K562 (cell line): ENCODE results near the gene FRAT2. TPM values are rescaled to one million over a fixed set of nuclear protein-coding genes. Genes with fewer than 3 reads are reported as not detected.

Source experiments
- ASH1L ChIP-seq: fragments of 450-650 bp; IDR thresholded peaks from 2 replicates; pipeline ENCODE4 v1.6.1; 2018; ENCODE audit warnings: borderline replicate concordance, mild to moderate bottlenecking, low read depth; ENCODE audit not compliant: partially characterized antibody
- CXXC5 ChIP-seq: fragments of 250-450 bp; sonication (Bioruptor Pico); IDR thresholded peaks from 2 replicates; pipeline ENCODE4 v1.8.0; 2022; ENCODE audit warnings: inconsistent platforms, mild to moderate bottlenecking, moderate library complexity
- FIP1L1 ChIP-seq: fragments of 200-400 bp; formaldehyde crosslinking; IDR thresholded peaks from 2 replicates; pipeline ENCODE4 v1.6.1; 2018; ENCODE audit warnings: mild to moderate bottlenecking, low read depth, low read length; ENCODE audit not compliant: poor library complexity, severe bottlenecking
- FOXK2 ChIP-seq, 2 experiments: fragments of 450-650 bp; IDR thresholded peaks in 1 of 2; conservative IDR thresholded peaks in 1 of 2; 2 replicates each; pipeline ENCODE4 v1.6.1; 2016; ENCODE audit warnings: low read depth in 2 of 2, mild to moderate bottlenecking in 1 of 2
- GABPA ChIP-seq: fragments of 200-800 bp; sonication (Bioruptor generic); conservative IDR thresholded peaks from 2 replicates; pipeline ENCODE4 v1.6.1; 2016; ENCODE audit warnings: low read depth, missing genetic modification characterization, missing compliant biosample characterization
- HNRNPUL1 ChIP-seq: fragments of 200-400 bp; formaldehyde crosslinking; IDR thresholded peaks from 2 replicates; pipeline ENCODE4 v1.6.1; 2017; ENCODE audit warnings: low read length
- MAZ ChIP-seq, 2 experiments: fragments of 450-650 bp in 1 of 2; sonication (generic) in 1 of 2; formaldehyde crosslinking; IDR thresholded peaks in 1 of 2; conservative IDR thresholded peaks in 1 of 2; 2 replicates each; pipeline versions ENCODE4 v1.4.0 to v1.5.0; 2020; ENCODE audit warnings: mild to moderate bottlenecking in 1 of 2, missing genetic modification reagents in 1 of 2
- MBD2 ChIP-seq: sonication (generic); IDR thresholded peaks from 2 replicates; pipeline ENCODE4 v1.6.1; 2016; ENCODE audit warnings: low read depth, borderline replicate concordance
- NFRKB ChIP-seq: fragments of 450-650 bp; IDR thresholded peaks from 2 replicates; pipeline ENCODE4 v1.6.1; 2016; ENCODE audit warnings: low read depth
- PHF8 ChIP-seq: fragments of 200-600 bp; sonication (generic); IDR thresholded peaks from 2 replicates; pipeline ENCODE4 v1.6.1; 2012; ENCODE audit warnings: mixed run types, mild to moderate bottlenecking, inconsistent platforms, low read length, moderate library complexity, borderline replicate concordance
- RBBP5 ChIP-seq: fragments of 200-600 bp; sonication (generic); IDR thresholded peaks from 2 replicates; pipeline ENCODE4 v1.6.1; 2012; ENCODE audit warnings: borderline replicate concordance, mild to moderate bottlenecking, low read length, control low read depth, inconsistent platforms; ENCODE audit not compliant: insufficient read depth, poor library complexity, severe bottlenecking
- RCOR1 ChIP-seq, 2 experiments: IDR thresholded peaks; 2 replicates each; pipeline ENCODE4 v1.6.1; 2012; ENCODE audit warnings: low read depth in 2 of 2, low read length in 2 of 2, borderline replicate concordance in 1 of 2, improper control_type of control experiment in 1 of 2
- SIRT6 ChIP-seq: IDR thresholded peaks from one replicate; pipeline ENCODE4 v1.6.1; 2012; ENCODE audit warnings: low read depth, mild to moderate bottlenecking, control low read depth, inconsistent platforms, low read length, moderate library complexity
- SMC3 ChIP-seq: conservative IDR thresholded peaks from 2 replicates; pipeline ENCODE4 v1.6.1; 2011; ENCODE audit warnings: low read depth, low read length, improper control_type of control experiment; ENCODE audit not compliant: insufficient read depth
- SOX6 ChIP-seq: fragments of 450-650 bp; IDR thresholded peaks from 2 replicates; pipeline ENCODE4 v1.6.1; 2014; ENCODE audit warnings: mild to moderate bottlenecking
- SPI1 ChIP-seq: IDR thresholded peaks from 2 replicates; pipeline ENCODE4 v1.6.1; 2011; ENCODE audit warnings: low read depth, low read length, control low read depth, borderline replicate concordance
- TAF1 ChIP-seq: IDR thresholded peaks from 2 replicates; pipeline ENCODE4 v1.6.1; 2011; ENCODE audit warnings: mild to moderate bottlenecking, low read length, moderate library complexity; ENCODE audit not compliant: insufficient read depth, control insufficient read depth, severe bottlenecking; ENCODE audit errors: extremely low read depth
- TEAD1 ChIP-seq, 2 experiments: fragments of 450-650 bp in 1 of 2; sonication (generic) in 1 of 2; formaldehyde crosslinking; IDR thresholded peaks; 2 replicates each; pipeline versions ENCODE4 v1.4.0 to v1.8.0; 2020 to 2022; ENCODE audit warnings: mild to moderate bottlenecking in 2 of 2, missing genetic modification reagents in 1 of 2
- ZBED1 ChIP-seq: IDR thresholded peaks from 2 replicates; pipeline ENCODE4 v1.6.1; 2014
- polyA plus RNA-seq, 8 experiments: library from polyadenylated mRNA; depleted of rRNA in 4 of 8; stranded (reverse) in 5 of 8; unstranded in 3 of 8; fragments of >200 nt; fragmentation: Nextera tagmentation in 2 of 8; fragmentation: Illumina TruSeq in 1 of 8; extraction: Ambion mirVana in 2 of 8; extraction: Trizol in 1 of 8; gene quantifications; 2 replicates each; pipeline versions ENCODE4 v1.2.1 to v1.2.3, GENCODE V29; 2011 to 2014; ENCODE audit warnings: inconsistent platforms in 1 of 8, missing spikeins in 1 of 8
- total RNA-seq, 7 experiments: library from RNA; depleted of rRNA in 6 of 7; stranded (reverse); fragments of >200 nt in 6 of 7; fragmentation: Illumina TruSeq in 2 of 7; extraction: Trizol in 2 of 7; gene quantifications; 2 replicates each; pipeline versions ENCODE4 v1.2.1 to v1.2.3, GENCODE V29; 2011 to 2021; ENCODE audit warnings: low replicate concordance in 1 of 7
- TF ChIP-seq, protein P1 (sequence below): fragments of 250-450 bp; sonication (Bioruptor Pico); IDR thresholded peaks from 2 replicates; pipeline ENCODE4 v1.4.0; 2020; ENCODE audit warnings: mild to moderate bottlenecking, moderate library complexity, borderline replicate concordance
- TF ChIP-seq, protein P2 (sequence below): sonication (generic); formaldehyde crosslinking; IDR thresholded peaks from 2 replicates; pipeline ENCODE4 v1.8.1; 2023; ENCODE audit warnings: mild to moderate bottlenecking, missing genetic modification reagents, moderate library complexity

FRAT2 gene
- total and polyA plus RNA-seq, 9 of the 15 experiments (the other 6 are each of a cell fraction or from before 2014, with no cell fraction given), result 4.3 to 31.7 (median 19.5) TPM

DNA sequence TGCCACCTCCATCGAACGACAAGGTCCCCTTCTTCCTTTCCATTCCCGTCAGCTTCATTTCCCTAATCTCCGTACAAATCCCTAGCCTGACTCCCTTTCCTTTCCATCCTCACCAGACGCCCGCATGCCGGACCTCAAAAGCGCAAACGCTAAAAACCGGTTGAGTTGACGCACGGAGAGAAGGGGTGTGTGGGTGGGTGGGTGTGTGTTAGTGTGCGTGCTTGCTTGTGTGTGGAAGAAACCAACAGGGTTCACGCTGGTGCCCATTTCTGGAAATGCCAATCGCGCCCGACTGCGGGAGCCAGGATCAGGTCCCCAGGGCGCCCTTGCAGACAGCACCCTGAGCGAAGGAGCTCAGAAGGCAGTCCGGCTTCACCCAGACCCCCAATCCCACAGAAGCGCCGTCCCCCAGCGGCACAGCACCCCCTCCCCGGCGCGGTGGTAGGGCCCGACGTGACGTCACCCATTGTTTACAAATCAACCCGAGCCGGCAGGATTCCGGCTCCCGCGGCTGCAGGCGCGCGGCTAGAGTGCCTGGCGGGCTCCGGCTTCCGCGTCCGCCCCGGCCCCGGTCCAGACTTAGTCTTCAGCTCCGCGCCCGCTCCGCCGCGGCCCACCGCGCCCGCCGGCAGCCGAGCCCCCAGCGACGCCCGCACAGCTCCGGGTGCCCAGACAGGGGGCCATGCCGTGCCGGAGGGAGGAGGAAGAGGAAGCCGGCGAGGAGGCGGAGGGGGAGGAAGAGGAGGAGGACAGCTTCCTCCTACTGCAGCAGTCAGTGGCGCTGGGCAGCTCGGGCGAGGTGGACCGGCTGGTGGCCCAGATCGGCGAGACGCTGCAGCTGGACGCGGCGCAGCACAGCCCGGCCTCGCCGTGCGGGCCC, 15.5 kb downstream of the FRAT2 start, which contains the start of gene FRAT1 (continued):
- TF ChIP-seq, protein P1, sequence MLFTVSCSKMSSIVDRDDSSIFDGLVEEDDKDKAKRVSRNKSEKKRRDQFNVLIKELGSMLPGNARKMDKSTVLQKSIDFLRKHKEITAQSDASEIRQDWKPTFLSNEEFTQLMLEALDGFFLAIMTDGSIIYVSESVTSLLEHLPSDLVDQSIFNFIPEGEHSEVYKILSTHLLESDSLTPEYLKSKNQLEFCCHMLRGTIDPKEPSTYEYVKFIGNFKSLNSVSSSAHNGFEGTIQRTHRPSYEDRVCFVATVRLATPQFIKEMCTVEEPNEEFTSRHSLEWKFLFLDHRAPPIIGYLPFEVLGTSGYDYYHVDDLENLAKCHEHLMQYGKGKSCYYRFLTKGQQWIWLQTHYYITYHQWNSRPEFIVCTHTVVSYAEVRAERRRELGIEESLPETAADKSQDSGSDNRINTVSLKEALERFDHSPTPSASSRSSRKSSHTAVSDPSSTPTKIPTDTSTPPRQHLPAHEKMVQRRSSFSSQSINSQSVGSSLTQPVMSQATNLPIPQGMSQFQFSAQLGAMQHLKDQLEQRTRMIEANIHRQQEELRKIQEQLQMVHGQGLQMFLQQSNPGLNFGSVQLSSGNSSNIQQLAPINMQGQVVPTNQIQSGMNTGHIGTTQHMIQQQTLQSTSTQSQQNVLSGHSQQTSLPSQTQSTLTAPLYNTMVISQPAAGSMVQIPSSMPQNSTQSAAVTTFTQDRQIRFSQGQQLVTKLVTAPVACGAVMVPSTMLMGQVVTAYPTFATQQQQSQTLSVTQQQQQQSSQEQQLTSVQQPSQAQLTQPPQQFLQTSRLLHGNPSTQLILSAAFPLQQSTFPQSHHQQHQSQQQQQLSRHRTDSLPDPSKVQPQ (CRISPR knock-in tag), result no peak
- no peak for TF ChIP-seq FIP1L1
- TF ChIP-seq SIRT6, result no peak
- peak; percentile 43; the same call in 1 of the 2 replicates for TF ChIP-seq SPI1
- TF ChIP-seq FOXK2 (conservative IDR thresholded peaks at IDR 0.05 in 1 of 2, IDR thresholded peaks at IDR 0.05 in 1 of 2; ENCODE audit: low read depth in 2 of 2), result peak; percentile 100
- 0 out of 2 replicates have a peak, but pooled peaks have one; percentile 27 for TF ChIP-seq NFRKB
- no peak for TF ChIP-seq SMC3
- peak; percentile 77 for TF ChIP-seq ASH1L
- no peak for TF ChIP-seq RCOR1 (IDR thresholded peaks at IDR 0.05; ENCODE audit: borderline replicate concordance in 1 of 2, low read depth in 2 of 2, low read length in 2 of 2)
- peak; percentile 69 for TF ChIP-seq GABPA (tag)
- TF ChIP-seq CXXC5 (CRISPR knock-in tag), result peak; percentile 31; the same call in 1 of the 2 replicates
- peak; percentile 85 for TF ChIP-seq SOX6
- peak; percentile 78; the same call in 1 of the 2 replicates for TF ChIP-seq PHF8
- TF ChIP-seq MBD2, result peak; percentile 93
- peak; percentile 46 for TF ChIP-seq TAF1
- no peak; a peak in 1 of 4 replicates for TF ChIP-seq TEAD1 (CRISPR knock-in tag; IDR thresholded peaks at IDR 0.05)
- TF ChIP-seq MAZ (CRISPR knock-in tag; conservative IDR thresholded peaks at IDR 0.05 in 1 of 2, IDR thresholded peaks at IDR 0.05 in 1 of 2), result peak; percentile 40 to 64; a peak in 3 of 4 replicates
- TF ChIP-seq, protein P2, sequence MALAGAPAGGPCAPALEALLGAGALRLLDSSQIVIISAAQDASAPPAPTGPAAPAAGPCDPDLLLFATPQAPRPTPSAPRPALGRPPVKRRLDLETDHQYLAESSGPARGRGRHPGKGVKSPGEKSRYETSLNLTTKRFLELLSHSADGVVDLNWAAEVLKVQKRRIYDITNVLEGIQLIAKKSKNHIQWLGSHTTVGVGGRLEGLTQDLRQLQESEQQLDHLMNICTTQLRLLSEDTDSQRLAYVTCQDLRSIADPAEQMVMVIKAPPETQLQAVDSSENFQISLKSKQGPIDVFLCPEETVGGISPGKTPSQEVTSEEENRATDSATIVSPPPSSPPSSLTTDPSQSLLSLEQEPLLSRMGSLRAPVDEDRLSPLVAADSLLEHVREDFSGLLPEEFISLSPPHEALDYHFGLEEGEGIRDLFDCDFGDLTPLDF (CRISPR knock-in tag), result no peak
- no peak for TF ChIP-seq ZBED1
- TF ChIP-seq HNRNPUL1, result no peak
- peak; percentile 83 for TF ChIP-seq RBBP5
